GM19395 (cell line): ENCODE data around the gene MIER3.

ENCODE experiments used
- ATAC-seq: cut with Tn5 transposase; IDR thresholded peaks from one replicate; pipeline ENCODE4 v1.9.1; 2021; ENCODE audit warnings: mild to moderate bottlenecking, moderate library complexity; ENCODE audit not compliant: unreplicated experiment

The MIER3 gene

GRCh38 chr5:56900395-56900794 is 51.5 kb downstream of the MIER3 start:
- ATAC-seq, result no peak

- ATAC-seq, result no peak
These were observed 53.7 kb downstream of the MIER3 start for GRCh38 chr5:56898213-56898612.

- ATAC-seq, result no peak
These were observed 55.2 kb downstream of the MIER3 start for GRCh38 chr5:56896763-56897162.

GRCh38 chr5:56893251-56893951 is 58.5 kb downstream of the MIER3 start:
- ATAC-seq, result no peak

GRCh38 chr5:56881571-56881970 is 70.4 kb downstream of the MIER3 start:
- ATAC-seq, result no peak

GRCh38 chr5:56876327-56876726 is 75.6 kb downstream of the MIER3 start:
- ATAC-seq, result no peak

GRCh38 chr5:56873056-56873455 is 78.9 kb downstream of the MIER3 start:
- ATAC-seq, result no peak

- ATAC-seq, result no peak
These were observed 80.1 kb downstream of the MIER3 start for GRCh38 chr5:56871777-56872176.
